ENCODE data around the gene RBP5. TPM values are rescaled to one million over a fixed set of nuclear protein-coding genes. Genes with fewer than 3 reads are reported as not detected.

Gene RBP5
- total RNA-seq, 1 donor from 2014 or later, result not detected

GRCh38 chr12:7121324-7121723, 7.4 kb downstream of the RBP5 start:
- intact Hi-C loops (cut with micrococcal nuclease), result no loop called here
- H3K4me3 Mint-ChIP-seq, result no peak overlapping the region
- ATAC-seq (ENCODE audit: low read depth) (no peak), DNase-seq (no peak)
- TF ChIP-seq CTCF (IDR thresholded peaks at IDR 0.05), result no peak
- H3K27ac Mint-ChIP-seq, result no peak overlapping the region
- H3K36me3 Mint-ChIP-seq (ENCODE audit: low read depth), result peaks cover 1% of the 10 kb centered on the region
- no peaks in the 10 kb centered on the region for H3K27me3 Mint-ChIP-seq
- H3K4me1 Mint-ChIP-seq, result no peaks in the 10 kb centered on the region
- POLR2A ChIA-PET, result no interaction called here
- no peaks in the 10 kb centered on the region for H3K9me3 Mint-ChIP-seq
- CTCF ChIA-PET, result interaction anchor here (2.1 kb wide), 1 partner anchor 8 kb away, joined by 4 read pairs; no protein-coding TSS in a partner anchor

- peaks cover 10% of the 10 kb centered on the region for H3K36me3 Mint-ChIP-seq (ENCODE audit: low read depth)
- ChIA-PET POLR2A (no interaction called here), CTCF (interaction anchor here (0.6 to 1.1 kb wide), 2 partner anchors 11 to 631 kb away, joined by 3 read pairs; partner anchors contain the start of gene C1RL)
- H3K4me3 Mint-ChIP-seq, result no peak overlapping the region
- TF ChIP-seq CTCF (IDR thresholded peaks at IDR 0.05), result no peak
- no peaks in the 10 kb centered on the region for H3K9me3 Mint-ChIP-seq
- no peaks in the 10 kb centered on the region for H3K27me3 Mint-ChIP-seq
- intact Hi-C loops (cut with micrococcal nuclease), result no loop called here
- DNase-seq (no peak), ATAC-seq (ENCODE audit: low read depth) (no peak)
- no peaks in the 10 kb centered on the region for H3K4me1 Mint-ChIP-seq
- H3K27ac Mint-ChIP-seq, result no peak overlapping the region
Observed at GRCh38 chr12:7120166-7120565, 8.5 kb downstream of the RBP5 start.

GRCh38 chr12:7118881-7119280, 9.8 kb downstream of the RBP5 start:
- Mint-ChIP-seq H3K4me1 (no peaks in the 10 kb centered on the region), H3K36me3 (ENCODE audit: low read depth) (peaks cover 19% of the 10 kb centered on the region), H3K27me3 (no peaks in the 10 kb centered on the region), H3K27ac (no peak overlapping the region), H3K4me3 (no peak overlapping the region), H3K9me3 (no peaks in the 10 kb centered on the region)
- intact Hi-C loops (cut with micrococcal nuclease), result no loop called here
- ChIA-PET CTCF (no interaction called here), POLR2A (interaction anchor here (0.7 kb wide), 1 partner anchor 17 kb away, joined by 6 read pairs; no protein-coding TSS in a partner anchor)
- DNase-seq (no peak), ATAC-seq (ENCODE audit: low read depth) (no peak)
- TF ChIP-seq CTCF (IDR thresholded peaks at IDR 0.05), result no peak

- no peak for DNase-seq
- no peak for TF ChIP-seq CTCF (IDR thresholded peaks at IDR 0.05)
- no peak for ATAC-seq (ENCODE audit: low read depth)
- Mint-ChIP-seq H3K9me3 (no peaks in the 10 kb centered on the region), H3K4me3 (no peak overlapping the region), H3K4me1 (peaks cover 5% of the 10 kb centered on the region), H3K27ac (no peak overlapping the region), H3K27me3 (no peaks in the 10 kb centered on the region), H3K36me3 (ENCODE audit: low read depth) (peaks cover 19% of the 10 kb centered on the region)
- intact Hi-C loops (cut with micrococcal nuclease), result no loop called here
- ChIA-PET POLR2A (no interaction called here), CTCF (interaction anchor here (1.3 kb wide), 1 partner anchor 9 kb away, joined by 5 read pairs; the partner anchor contains the start of gene C1RL)
Observed at GRCh38 chr12:7117670-7118069, 11.0 kb downstream of the RBP5 start.

GRCh38 chr12:7116916-7117315, 11.8 kb downstream of the RBP5 start:
- H3K4me1 Mint-ChIP-seq, result peaks cover 5% of the 10 kb centered on the region
- H3K4me3 Mint-ChIP-seq, result no peak overlapping the region

More at GRCh38 chr12:7116916-7117315, 11.8 kb downstream of the RBP5 start:
- ChIA-PET POLR2A (no interaction called here), CTCF (interaction anchor here (0.9 kb wide), 1 partner anchor 247 kb away, joined by 3 read pairs; no protein-coding TSS in a partner anchor)
- H3K27me3 Mint-ChIP-seq, result no peaks in the 10 kb centered on the region
- DNase-seq, result no peak
- no peak overlapping the region for H3K27ac Mint-ChIP-seq
- no peaks in the 10 kb centered on the region for H3K9me3 Mint-ChIP-seq
- peaks cover 19% of the 10 kb centered on the region for H3K36me3 Mint-ChIP-seq (ENCODE audit: low read depth)
- no peak for ATAC-seq (ENCODE audit: low read depth)
- intact Hi-C loops (cut with micrococcal nuclease), result no loop called here
- TF ChIP-seq CTCF (IDR thresholded peaks at IDR 0.05), result no peak

Data from activated B cell treated with CpG ODN at 0.5 μM for 24 hours (primary cell).